Immature natural killer cell (primary cell): Measurements from ENCODE around the gene ABCC1. TPM values are rescaled to one million over a fixed set of nuclear protein-coding genes. Genes with fewer than 3 reads are reported as not detected.
A peak's percentile ranks its signal among the peaks of the same experiment; 100 is the strongest.

Experiments used
- DNase-seq, 3 donors: peaks; one replicate each; pipeline ENCODE4 v3.0.0; 2022; ENCODE audit warnings: mixed read lengths in 1 of 3
- H3K27ac Mint-ChIP-seq, 6 donors: one replicate each; pipeline ENCODE4 v1.8.0; 2020; ENCODE audit warnings: mixed read lengths in 6 of 6, mild to moderate bottlenecking in 5 of 6, inconsistent platforms in 4 of 6, moderate library complexity in 3 of 6
- H3K27me3 Mint-ChIP-seq, 3 donors: one replicate each; pipeline ENCODE4 v1.8.0; 2020 to 2021; ENCODE audit warnings: low read depth in 3 of 3, mild to moderate bottlenecking in 3 of 3, mixed read lengths in 3 of 3, moderate library complexity in 3 of 3, inconsistent platforms in 1 of 3
- H3K36me3 Mint-ChIP-seq, 3 donors: one replicate each; pipeline ENCODE4 v1.8.0; 2020; ENCODE audit warnings: mixed read lengths in 3 of 3, inconsistent platforms in 2 of 3, mild to moderate bottlenecking in 2 of 3
- H3K4me1 Mint-ChIP-seq, 2 donors: one replicate each; pipeline ENCODE4 v1.8.0; 2020; ENCODE audit warnings: inconsistent platforms in 2 of 2, mild to moderate bottlenecking in 2 of 2, mixed read lengths in 2 of 2, moderate library complexity in 1 of 2
- H3K4me3 Mint-ChIP-seq, 5 donors: one replicate each; pipeline ENCODE4 v1.8.0; 2020; ENCODE audit warnings: mild to moderate bottlenecking in 5 of 5, mixed read lengths in 5 of 5, inconsistent platforms in 3 of 5, moderate library complexity in 3 of 5
- H3K9me3 Mint-ChIP-seq, 6 donors: one replicate each; pipeline ENCODE4 v1.8.0; 2020; ENCODE audit warnings: mild to moderate bottlenecking in 6 of 6, mixed read lengths in 6 of 6, inconsistent platforms in 4 of 6, moderate library complexity in 3 of 6
- polyA plus RNA-seq, 3 donors: library from polyadenylated mRNA; unstranded; fragments of 300-500 nt; fragmentation: Illumina TruSeq; gene quantifications; one replicate each; pipeline ENCODE4 v1.2.3, GENCODE V29; 2021

The ABCC1 gene
- polyA plus RNA-seq, 3 donors from 2014 or later = 2.3 to 3.6 (median 2.3) TPM

DNA sequence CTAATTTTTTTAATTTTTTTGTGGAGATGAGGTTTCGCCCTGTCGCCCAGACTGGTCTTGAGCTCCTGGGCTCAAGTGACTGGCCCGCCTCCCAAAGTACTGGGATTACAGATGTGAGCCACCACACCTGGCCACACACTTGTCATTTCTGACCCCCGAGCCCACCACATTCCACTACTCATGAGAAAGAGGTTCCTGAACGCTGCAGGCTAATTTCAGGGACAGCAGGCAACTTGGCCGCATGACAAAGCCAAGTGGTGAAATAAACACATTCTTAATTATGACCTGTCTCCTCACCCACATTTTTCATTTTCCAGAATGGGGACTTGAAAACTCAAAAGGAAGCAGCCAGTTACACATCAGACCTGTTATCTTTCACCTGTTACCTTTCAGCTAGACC lies 159.3 kb downstream of the ABCC1 start:
- Mint-ChIP-seq H3K36me3 (peaks cover 24 to 30% (median 25%) of the 10 kb centered on the region in 3 donors), H3K4me3 (no peak overlapping the region), H3K4me1 (peaks cover 0 to 1% of the 10 kb centered on the region in 2 donors), H3K27ac (peak overlapping the region in 1 of 6 donors; percentile 14), H3K9me3 (no peaks in the 10 kb centered on the region), H3K27me3 (no peaks in the 10 kb centered on the region)
- DNase-seq = no peak

DNA sequence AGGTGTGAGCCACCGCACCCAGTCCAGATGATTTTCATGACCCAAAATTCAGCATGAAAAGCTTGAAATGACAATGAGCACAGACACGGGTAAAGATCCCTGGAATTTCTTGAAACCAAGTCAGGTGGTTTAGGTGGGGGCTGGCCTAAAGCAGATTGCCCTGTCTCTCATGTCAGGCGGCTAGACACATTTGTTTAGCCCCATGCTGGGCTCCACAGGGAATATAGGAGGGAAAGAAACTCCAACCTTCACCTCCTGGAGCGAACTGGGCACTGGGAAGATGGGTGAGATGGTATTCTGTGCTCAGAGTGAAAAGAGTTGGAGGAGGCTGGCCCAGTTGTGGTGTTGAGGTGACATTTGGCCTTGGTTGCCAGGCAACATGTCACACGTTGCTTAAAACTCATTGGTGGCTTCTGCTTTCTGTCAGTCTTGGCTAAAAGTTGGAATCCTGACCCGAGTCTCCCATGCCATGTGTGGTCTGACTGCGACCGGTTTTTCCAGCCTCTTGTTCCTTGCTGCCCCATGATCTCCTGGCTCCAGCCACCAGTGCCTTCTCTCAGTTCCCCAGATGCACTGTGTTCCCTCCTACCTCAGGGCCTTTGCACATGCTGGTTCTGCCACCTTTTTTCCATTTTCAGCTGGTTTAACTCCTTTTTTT lies 160.2 kb downstream of the ABCC1 start:
- H3K27ac Mint-ChIP-seq = no peak overlapping the region
- no peak for DNase-seq
- H3K4me1 Mint-ChIP-seq = peaks cover 0 to 1% of the 10 kb centered on the region in 2 donors
- H3K4me3 Mint-ChIP-seq = no peak overlapping the region
- peaks cover 18 to 30% (median 24%) of the 10 kb centered on the region in 3 donors for H3K36me3 Mint-ChIP-seq
- no peaks in the 10 kb centered on the region for H3K27me3 Mint-ChIP-seq
- H3K9me3 Mint-ChIP-seq = no peaks in the 10 kb centered on the region

DNA sequence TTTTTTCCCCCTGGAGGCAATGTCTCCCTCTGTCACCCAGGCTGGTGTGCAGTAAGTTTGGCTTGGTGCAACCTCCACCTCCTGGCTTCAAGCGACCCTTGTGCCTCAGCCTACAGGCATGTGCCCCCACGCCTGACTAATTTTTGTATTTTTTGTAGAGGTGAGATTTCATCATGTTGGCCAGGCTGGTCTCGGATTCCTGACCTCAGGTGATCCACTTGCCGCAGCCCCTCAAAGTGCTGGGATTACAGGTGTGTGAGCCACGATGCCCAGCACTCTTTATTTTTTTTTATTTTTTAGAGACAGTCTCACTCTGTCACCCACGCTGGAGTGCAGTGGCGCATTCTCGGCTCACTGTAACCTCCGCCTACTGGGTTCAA lies 160.7 kb downstream of the ABCC1 start:
- no peak for DNase-seq
- Mint-ChIP-seq H3K9me3 (no peaks in the 10 kb centered on the region), H3K27me3 (no peaks in the 10 kb centered on the region), H3K4me3 (no peak overlapping the region), H3K4me1 (peaks cover 0 to 1% of the 10 kb centered on the region in 2 donors), H3K27ac (no peak overlapping the region), H3K36me3 (peaks cover 21 to 34% (median 29%) of the 10 kb centered on the region in 3 donors)

DNA sequence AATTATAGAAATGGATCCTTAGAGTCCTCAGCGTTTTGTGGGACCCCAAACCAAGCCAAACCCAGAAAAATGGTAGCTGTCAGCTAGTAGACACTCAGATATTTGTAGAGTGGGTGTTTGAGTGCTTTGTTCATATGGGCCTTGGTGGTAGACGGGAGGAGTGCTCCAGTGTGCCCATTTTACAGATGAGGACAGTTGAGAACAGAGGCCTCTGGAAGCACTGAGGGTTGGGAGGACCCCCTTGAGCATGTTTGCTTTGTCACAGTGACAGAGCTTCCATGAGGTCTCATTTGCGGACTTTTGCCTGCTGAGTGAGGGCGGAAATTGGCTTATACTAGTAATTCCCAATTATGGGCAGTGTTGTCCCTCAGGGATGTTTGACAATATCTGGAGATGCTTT lies 162.2 kb downstream of the ABCC1 start:
- peaks cover 21 to 35% (median 34%) of the 10 kb centered on the region in 3 donors for H3K36me3 Mint-ChIP-seq
- H3K27me3 Mint-ChIP-seq = no peaks in the 10 kb centered on the region
- no peak overlapping the region for H3K4me3 Mint-ChIP-seq
- peaks cover 0 to 1% of the 10 kb centered on the region in 2 donors for H3K4me1 Mint-ChIP-seq
- no peak for DNase-seq
- no peak overlapping the region for H3K27ac Mint-ChIP-seq
- H3K9me3 Mint-ChIP-seq = no peaks in the 10 kb centered on the region

DNA sequence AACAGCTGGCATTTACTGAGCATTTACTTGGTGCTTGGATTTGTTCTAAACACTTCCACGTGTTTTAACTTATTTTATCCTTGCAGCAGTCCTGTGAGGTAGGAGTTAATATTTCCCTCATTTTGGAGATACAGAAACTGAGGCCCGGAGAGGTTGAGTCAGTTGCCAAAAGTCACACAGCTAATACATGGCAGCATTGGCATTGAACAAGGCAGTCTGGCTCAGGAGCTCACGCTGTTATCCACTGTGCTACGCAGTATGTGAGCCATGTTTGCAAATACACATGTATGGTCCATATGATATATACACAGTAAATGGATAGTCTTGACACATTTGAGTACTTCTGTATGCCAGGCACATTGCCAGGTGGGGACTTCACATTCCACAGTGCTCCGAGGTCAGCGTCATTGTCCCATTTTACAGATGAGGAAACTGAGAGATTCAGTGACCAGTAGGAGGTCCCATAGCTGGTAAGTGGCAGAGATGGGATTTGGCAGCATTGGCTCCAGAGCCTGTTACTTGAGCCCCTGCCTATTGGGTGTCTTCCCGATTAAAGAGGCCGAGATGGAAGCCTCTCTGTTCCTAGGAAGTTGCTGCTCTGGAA lies 163.1 kb downstream of the ABCC1 start:
- Mint-ChIP-seq H3K36me3 (peaks cover 30 to 44% (median 38%) of the 10 kb centered on the region in 3 donors), H3K4me1 (peaks cover 0 to 1% of the 10 kb centered on the region in 2 donors)

DNA sequence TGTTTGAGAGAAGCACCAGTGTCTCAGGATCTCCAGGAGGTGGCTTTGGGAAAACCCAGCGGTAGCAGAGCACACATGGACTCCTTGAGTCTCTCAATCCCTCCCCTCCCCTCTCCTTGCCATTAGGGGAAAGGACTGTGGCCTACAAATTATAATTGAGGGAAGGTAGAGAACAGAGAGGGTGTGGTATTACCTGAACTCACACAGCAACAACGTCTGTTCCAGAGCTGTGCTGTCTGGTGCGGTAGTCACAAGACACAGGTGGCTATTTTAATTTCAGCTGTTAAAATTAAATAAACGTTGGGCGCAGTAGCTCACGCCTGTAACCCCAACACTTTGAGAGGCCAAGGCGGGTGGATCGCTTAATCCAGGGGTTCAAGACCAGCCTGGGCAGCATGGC lies 163.7 kb downstream of the ABCC1 start:
- DNase-seq = no peak
- peaks cover under 1 to 5% (median 4%) of the 10 kb centered on the region in 6 donors for H3K9me3 Mint-ChIP-seq
- H3K27ac Mint-ChIP-seq = no peak overlapping the region
- peaks cover 0 to 1% of the 10 kb centered on the region in 2 donors for H3K4me1 Mint-ChIP-seq
- peaks cover 30 to 49% (median 43%) of the 10 kb centered on the region in 3 donors for H3K36me3 Mint-ChIP-seq
- H3K4me3 Mint-ChIP-seq = no peak overlapping the region
- no peaks in the 10 kb centered on the region for H3K27me3 Mint-ChIP-seq

More for the DNA sequence above, 163.1 kb downstream of the ABCC1 start:
- H3K27me3 Mint-ChIP-seq = no peaks in the 10 kb centered on the region
- no peak overlapping the region for H3K4me3 Mint-ChIP-seq
- peaks cover 0 to 3% (median 0%) of the 10 kb centered on the region in 6 donors for H3K9me3 Mint-ChIP-seq
- no peak overlapping the region for H3K27ac Mint-ChIP-seq
- DNase-seq = no peak

DNA sequence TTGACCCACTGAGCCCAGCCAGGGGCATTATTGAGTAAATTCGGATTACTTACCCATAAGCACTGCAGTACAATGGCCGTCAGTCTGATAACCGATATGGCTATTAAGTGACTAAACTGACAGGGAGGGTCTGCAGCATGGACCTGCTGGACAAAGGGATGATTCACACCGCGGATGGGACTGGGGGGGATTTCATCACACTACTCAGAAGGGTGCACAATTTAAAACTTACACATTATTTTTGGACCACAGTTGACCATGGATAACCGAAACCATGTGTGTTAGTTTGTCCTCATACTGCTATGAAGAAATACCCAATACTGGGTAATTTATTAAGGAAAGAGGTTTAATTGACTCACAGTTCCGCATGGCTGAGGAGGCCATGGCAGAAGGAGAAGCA lies 167.4 kb downstream of the ABCC1 start:
- peaks cover 21 to 34% of the 10 kb centered on the region in 2 donors for H3K4me1 Mint-ChIP-seq
- H3K4me3 Mint-ChIP-seq = no peak overlapping the region
- no peak overlapping the region for H3K27ac Mint-ChIP-seq
- no peak for DNase-seq
- peaks cover 0 to 4% (median 3%) of the 10 kb centered on the region in 3 donors for H3K27me3 Mint-ChIP-seq
- peaks cover 3 to 12% (median 7%) of the 10 kb centered on the region in 6 donors for H3K9me3 Mint-ChIP-seq
- peaks cover 28 to 54% (median 47%) of the 10 kb centered on the region in 3 donors for H3K36me3 Mint-ChIP-seq

DNA sequence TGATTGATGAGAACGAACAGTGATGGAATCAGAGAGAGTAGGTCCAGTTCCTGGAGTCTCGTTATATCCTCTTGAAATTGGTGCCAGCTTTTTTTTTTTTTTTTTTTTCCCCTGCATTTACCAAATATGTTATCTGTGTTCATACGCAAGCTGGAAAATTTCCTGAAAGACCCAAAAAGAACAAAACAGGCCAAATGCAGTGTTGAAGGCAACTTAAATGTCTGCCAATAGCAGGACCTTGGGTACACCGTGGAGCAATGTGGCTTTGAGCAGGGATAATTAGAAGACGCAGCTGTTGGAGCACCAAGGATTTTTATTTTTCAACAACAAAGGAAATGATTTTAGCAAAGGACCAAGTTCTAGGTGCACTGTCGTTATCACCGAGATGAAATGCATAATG lies 168.9 kb downstream of the ABCC1 start:
- H3K4me3 Mint-ChIP-seq = peak overlapping the region in 1 of 5 donors; percentile 38
- no peak overlapping the region for H3K27ac Mint-ChIP-seq
- peaks cover 24 to 56% (median 54%) of the 10 kb centered on the region in 3 donors for H3K36me3 Mint-ChIP-seq
- no peak for DNase-seq
- peaks cover 21 to 35% of the 10 kb centered on the region in 2 donors for H3K4me1 Mint-ChIP-seq
- peaks cover 3 to 12% (median 7%) of the 10 kb centered on the region in 6 donors for H3K9me3 Mint-ChIP-seq
- peaks cover 0 to 4% (median 3%) of the 10 kb centered on the region in 3 donors for H3K27me3 Mint-ChIP-seq

DNA sequence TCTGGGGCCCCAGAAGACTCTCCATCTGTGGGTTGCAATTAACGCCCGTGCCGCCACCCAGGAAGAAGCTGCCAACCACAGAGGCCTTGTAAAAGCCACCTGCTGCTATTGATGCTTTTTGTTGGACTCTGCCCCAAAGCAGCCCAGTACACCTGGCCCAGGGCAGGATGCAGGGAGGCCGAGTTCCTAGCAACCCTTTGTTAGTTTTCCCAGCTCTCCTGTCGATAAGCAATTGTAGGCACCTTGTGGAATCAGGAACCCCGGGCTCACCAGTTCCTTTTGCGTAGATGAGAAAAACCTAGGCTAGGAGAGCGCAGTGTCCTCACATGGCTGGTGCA lies 170.6 kb downstream of the ABCC1 start:
- peaks cover 21 to 35% of the 10 kb centered on the region in 2 donors for H3K4me1 Mint-ChIP-seq
- DNase-seq = peak in 1 of 3 donors; percentile 19
- peaks cover 0 to 4% (median 3%) of the 10 kb centered on the region in 3 donors for H3K27me3 Mint-ChIP-seq
- peak overlapping the region in 3 of 6 donors; percentile 46 to 71 (median 49) for H3K27ac Mint-ChIP-seq
- peak overlapping the region in 2 of 5 donors; percentile 23 to 80 for H3K4me3 Mint-ChIP-seq
- H3K36me3 Mint-ChIP-seq = peaks cover 34 to 58% (median 54%) of the 10 kb centered on the region in 3 donors
- H3K9me3 Mint-ChIP-seq = peaks cover 3 to 16% (median 9%) of the 10 kb centered on the region in 6 donors

DNA sequence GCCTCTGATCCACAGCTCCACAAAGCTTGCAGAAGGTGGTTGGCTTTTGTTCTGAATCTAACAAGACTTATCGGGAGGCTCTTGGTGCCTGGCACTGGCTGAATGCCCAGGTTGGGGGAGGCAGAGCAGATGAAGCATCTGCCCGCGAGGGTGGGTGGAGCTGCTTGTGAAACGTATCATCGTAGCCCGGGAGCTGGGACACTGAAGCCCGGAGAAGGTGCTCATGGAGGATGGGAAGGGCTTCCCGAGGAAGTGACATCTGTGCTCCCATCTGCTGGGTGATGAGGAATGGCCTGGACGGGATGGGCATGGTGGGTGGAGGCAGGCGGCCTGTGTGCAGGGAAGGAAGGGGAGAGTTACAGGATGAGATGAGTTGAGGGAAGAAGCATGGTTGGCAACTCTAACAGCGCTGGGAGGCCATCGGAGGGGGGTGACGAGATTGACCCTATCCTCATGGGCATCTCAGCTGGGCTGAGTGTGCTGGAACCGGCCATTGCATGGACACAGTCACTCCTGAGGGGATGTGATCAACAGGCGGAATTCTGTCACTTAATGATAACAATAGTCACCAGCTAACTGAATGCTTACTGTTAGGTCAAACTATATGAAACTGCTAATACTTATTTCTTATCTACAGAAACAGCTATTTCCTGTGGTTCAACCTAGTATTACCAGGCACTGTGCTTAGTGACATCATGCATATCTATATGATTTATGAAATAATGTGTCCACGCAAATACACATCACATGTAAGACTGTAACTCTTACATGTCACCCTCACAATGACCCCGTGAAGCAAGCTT lies 171.2 kb downstream of the ABCC1 start:
- H3K9me3 Mint-ChIP-seq = peaks cover 3 to 16% (median 9%) of the 10 kb centered on the region in 6 donors
- H3K4me3 Mint-ChIP-seq = peak overlapping the region in 3 of 5 donors; percentile 4 to 80 (median 23)
- peaks cover 21 to 35% of the 10 kb centered on the region in 2 donors for H3K4me1 Mint-ChIP-seq
- H3K27me3 Mint-ChIP-seq = peaks cover 0 to 4% (median 3%) of the 10 kb centered on the region in 3 donors
- peak overlapping the region in 3 of 6 donors; percentile 4 to 81 (median 71) for H3K27ac Mint-ChIP-seq
- DNase-seq = no peak
- peaks cover 37 to 59% (median 55%) of the 10 kb centered on the region in 3 donors for H3K36me3 Mint-ChIP-seq

DNA sequence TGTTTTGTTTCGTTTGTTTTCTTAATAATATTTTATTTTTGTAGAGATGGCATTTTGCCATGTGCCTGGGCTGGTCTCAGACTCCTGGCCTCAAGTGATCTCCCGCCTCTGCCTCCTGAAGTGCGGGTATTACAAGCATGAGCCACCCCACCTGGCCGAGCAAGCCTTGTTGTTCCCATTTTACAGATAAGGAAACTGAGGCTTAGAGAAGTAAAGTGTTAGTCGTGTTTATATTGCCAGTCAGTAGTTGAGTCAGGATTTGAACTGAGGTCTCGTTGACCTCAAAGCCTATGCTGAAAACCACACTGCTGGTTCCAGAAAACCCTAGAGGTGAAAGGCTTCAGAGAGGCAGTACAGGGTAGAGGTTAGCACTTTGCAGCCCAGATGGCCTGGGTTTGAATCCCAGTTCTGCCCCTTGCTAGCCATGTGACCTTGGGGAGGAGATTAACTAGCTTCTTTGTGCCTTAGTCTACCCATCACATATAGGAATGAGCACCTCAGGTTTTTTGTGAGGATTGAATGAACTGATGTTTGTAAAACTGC lies 171.8 kb downstream of the ABCC1 start:
- DNase-seq = no peak
- H3K4me1 Mint-ChIP-seq = peaks cover 21 to 35% of the 10 kb centered on the region in 2 donors
- H3K4me3 Mint-ChIP-seq = peak overlapping the region in 1 of 5 donors; percentile 80
- peak overlapping the region in 2 of 6 donors; percentile 71 to 81 for H3K27ac Mint-ChIP-seq
- peaks cover 0 to 4% (median 3%) of the 10 kb centered on the region in 3 donors for H3K27me3 Mint-ChIP-seq
- H3K9me3 Mint-ChIP-seq = peaks cover 3 to 16% (median 9%) of the 10 kb centered on the region in 6 donors
- peaks cover 40 to 62% (median 59%) of the 10 kb centered on the region in 3 donors for H3K36me3 Mint-ChIP-seq

DNA sequence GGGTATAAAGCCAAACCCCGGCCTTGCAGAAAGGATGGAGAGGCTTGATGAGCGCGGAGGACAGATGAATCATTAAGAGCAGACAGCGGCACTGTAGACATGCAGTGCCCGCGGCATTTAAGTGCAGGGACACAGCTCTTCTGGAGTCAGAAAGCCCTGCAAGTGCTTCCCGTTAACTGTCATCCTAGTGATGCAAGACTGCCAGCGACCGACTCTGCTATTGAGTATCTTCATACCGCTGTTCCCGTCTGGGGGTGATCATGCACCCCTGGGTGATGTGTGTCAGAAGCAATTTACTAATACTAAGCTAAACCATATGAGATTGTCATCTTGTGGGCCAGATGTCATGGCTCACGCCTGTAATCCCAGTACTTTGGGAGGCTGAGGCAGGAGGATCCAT lies 172.8 kb downstream of the ABCC1 start:
- Mint-ChIP-seq H3K27me3 (peaks cover 0 to 4% (median 3%) of the 10 kb centered on the region in 3 donors), H3K27ac (no peak overlapping the region), H3K36me3 (peaks cover 33 to 58% (median 51%) of the 10 kb centered on the region in 3 donors), H3K9me3 (peaks cover 0 to 16% (median 9%) of the 10 kb centered on the region in 6 donors), H3K4me1 (peaks cover 21 to 35% of the 10 kb centered on the region in 2 donors), H3K4me3 (no peak overlapping the region)
- DNase-seq = no peak

DNA sequence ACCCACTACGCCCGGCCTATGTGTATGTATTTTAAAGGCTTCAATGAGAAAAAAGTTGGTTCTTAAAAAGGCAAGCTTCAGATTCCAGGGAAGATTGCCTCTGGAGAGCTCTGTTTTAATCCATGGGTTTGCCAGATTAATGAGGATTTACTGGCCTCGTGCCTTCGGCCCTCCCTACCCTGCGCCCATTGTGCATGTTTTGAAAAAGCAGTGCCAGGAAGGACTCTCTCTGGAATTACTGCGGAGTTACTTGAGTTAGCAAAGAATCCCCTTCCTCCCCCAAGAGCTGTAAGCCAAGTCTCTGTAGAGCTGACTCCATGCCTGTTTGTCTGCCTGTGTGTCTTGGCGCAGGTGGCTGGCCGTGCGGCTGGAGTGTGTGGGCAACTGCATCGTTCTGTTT lies 175.0 kb downstream of the ABCC1 start:
- Mint-ChIP-seq H3K4me1 (peaks cover 17 to 25% of the 10 kb centered on the region in 2 donors), H3K27ac (no peak overlapping the region), H3K27me3 (peaks cover 0 to 4% (median 3%) of the 10 kb centered on the region in 3 donors), H3K36me3 (peaks cover 21 to 43% (median 33%) of the 10 kb centered on the region in 3 donors), H3K9me3 (peaks cover 0 to 4% (median 1%) of the 10 kb centered on the region in 6 donors), H3K4me3 (no peak overlapping the region)
- DNase-seq = no peak
